ENCODE data around the gene GPR50. TPM values are rescaled to one million over a fixed set of nuclear protein-coding genes. Genes with fewer than 3 reads are reported as not detected.

Gene GPR50
- under 1 TPM in 1 of 3 donors, not detected in 2; 0.06 TPM for polyA plus RNA-seq (ENCODE audit: insufficient read length in 3 of 3)

GRCh38 chrX:151176231-151176750 is at the start of gene GPR50:
TSS of gene GPR50 (plus strand) at chrX:151176584. CDS start at chrX:151176722, 138 bp downstream.
- no peak for DNase-seq (ENCODE audit: low read depth in 3 of 3, low spot score in 2 of 3)

DNA sequence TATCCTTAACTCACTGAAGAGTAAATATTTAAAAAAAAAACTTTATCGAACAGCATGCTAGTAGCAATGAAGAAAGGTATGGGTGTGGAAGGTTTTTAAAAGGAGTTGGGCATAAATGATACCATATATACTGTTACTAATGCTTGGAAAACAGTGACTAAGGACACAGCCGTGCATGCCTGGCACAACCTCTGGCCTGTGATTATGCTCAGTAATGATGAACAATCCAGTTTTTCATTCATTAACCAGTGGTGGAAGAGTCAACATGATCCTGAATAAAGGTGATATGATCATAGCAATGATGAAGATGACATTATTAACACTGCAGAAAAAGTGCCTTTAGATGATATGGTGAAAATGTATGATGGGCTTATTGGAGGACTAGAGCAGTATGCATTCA is 43.9 kb upstream of the GPR50 start:
- no peak for DNase-seq (ENCODE audit: low read depth in 3 of 3, low spot score in 2 of 3)

- peak in 1 of 3 donors; percentile 21 for DNase-seq (ENCODE audit: low read depth in 3 of 3, low spot score in 2 of 3)
Observed at GRCh38 chrX:151151665-151152267, 24.6 kb upstream of the GPR50 start.

DNA sequence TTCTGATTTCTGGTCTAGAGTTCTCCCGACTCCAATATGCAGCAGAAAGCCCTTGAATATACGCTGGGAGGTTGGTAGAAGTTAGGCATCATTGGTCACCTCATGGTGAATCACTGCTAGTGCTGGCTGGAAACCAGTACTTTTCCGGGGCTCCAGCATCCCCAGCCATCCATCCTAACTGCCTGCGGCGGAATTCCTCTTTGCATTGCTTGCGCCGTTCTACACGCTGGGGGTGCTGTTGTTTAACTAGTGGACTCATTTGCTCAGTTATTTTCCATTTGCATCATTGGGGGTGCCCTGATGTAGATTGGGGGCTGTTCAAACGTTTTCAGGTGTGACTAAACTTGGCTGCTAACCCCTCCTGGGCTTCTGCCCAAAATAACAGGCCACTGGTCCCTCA is 23.3 kb upstream of the GPR50 start:
- DNase-seq (ENCODE audit: low read depth in 3 of 3, low spot score in 2 of 3), result no peak

DNA sequence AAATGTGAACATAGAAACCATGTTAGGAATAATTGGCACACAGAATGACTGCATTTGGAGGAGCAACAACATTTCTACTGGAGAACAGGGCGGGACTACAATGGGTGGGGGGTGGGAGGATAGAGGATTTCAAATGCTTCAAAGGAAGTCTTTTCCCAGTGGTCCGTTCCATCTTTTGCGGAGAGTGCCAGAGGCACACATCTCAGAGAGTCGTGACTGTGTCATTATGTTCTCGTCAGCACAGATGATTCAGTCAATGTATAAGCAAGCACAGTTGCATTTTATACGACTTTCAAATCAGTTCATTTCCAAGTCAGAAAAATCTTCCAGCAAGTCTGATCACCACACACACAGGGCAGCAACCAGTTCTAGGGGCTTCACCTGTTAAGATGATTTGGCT is 22.7 kb upstream of the GPR50 start:
- DNase-seq (ENCODE audit: low read depth in 3 of 3, low spot score in 2 of 3), result no peak

DNA sequence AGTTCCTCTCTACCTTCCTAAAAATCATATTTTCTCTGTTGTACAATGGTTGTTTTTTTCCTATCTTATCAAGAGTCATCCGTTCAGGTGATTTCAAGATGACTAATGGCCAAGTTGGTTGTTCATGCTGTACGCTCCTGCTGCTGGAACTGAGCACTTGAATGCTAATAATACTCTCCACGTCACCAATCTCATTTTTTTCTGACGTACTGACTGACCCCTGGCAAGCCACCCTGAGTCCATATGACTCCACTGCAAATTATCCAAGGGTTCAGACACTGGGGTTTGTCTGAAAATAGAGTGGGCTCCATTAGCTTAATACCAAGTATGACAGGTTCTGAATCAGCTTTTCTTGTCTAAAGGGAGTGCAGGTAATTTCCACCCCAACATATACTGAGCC is 21.1 kb upstream of the GPR50 start:
- DNase-seq (ENCODE audit: low read depth in 3 of 3, low spot score in 2 of 3), result no peak

DNA sequence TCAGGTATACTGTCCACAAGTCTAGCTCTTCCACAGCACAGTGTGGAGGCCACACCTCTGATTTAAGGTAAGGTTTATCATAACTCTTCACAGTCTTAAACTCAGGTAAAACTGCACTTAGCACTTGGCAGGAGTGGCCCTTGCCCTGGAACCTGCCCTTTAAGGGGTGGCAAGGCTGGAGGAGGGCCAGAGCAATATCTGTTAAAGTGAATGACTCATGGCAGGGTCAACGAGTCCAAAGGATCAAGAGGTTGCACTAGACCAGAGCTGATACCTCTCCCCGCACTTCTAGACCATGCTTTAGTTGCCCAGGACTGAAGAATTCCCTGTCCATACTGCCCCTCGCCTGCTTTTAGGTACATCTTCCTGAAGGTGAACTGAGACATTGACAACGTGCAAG is 14.7 kb upstream of the GPR50 start:
- DNase-seq (ENCODE audit: low read depth in 3 of 3, low spot score in 2 of 3), result no peak

DNA sequence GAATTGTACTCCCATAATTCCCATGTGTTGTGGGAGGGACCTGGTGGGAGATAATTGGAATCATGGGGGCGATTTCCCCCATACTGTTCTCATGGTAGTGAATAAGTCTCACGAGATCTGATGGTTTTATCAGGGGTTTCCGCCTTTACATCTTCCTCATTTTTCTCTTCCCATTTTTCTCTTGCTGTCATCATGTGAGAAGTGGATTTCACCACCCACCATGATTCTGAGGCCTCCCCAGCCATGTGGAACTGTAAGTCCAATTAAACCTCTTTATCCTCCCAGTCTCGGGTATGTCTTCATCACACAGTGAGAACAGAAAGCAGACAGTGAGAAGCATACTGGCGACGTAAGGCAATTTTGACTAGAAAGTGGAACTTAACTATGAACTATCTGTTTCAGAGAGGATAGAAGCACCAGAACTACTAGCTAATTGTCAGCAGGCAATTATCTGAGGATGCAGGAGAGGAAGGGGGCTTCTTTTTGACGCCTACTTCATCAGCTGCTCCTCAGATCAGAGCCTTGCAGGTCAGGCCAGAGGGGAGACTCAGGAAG is 8.5 kb upstream of the GPR50 start:
- no peak for DNase-seq (ENCODE audit: low read depth in 3 of 3, low spot score in 2 of 3)

GRCh38 chrX:151169783-151170182 is 6.6 kb upstream of the GPR50 start:
- no peak for DNase-seq (ENCODE audit: low read depth in 3 of 3, low spot score in 2 of 3)

DNA sequence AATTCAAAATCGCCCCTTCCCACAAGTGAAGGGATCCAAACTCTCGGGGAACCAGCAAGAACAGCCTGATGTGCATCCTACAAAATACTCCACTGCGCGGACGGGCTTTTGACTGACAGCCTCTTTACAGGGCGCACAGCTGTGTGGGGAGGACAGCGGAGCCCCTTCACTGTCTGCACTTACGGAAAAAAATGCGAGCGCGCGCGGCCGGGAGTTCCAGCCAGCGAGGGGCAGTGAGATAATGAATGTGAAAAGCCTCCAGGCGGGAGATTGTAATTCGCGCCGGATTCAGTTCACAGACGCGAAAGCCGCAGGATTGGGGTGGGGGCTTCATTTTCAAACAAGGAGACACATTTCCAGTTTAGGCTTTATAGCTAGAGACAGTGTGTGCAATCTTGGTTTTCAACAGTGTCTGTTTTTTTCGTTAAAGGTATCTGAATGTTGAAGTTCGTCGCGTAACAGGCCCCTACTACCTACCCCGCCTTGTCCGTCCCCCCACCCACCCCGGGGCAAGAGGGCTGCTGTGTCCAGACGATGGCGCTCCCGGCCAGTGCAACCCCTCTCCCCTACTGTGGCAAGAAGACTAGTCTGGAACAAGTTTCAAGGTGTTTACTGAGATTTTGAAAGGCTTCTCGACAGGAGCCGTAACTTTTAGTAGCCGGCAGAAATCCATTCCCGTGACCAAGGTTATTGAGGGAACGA is 1.7 kb upstream of the GPR50 start:
- DNase-seq (ENCODE audit: low read depth in 3 of 3, low spot score in 2 of 3), result no peak

DNA sequence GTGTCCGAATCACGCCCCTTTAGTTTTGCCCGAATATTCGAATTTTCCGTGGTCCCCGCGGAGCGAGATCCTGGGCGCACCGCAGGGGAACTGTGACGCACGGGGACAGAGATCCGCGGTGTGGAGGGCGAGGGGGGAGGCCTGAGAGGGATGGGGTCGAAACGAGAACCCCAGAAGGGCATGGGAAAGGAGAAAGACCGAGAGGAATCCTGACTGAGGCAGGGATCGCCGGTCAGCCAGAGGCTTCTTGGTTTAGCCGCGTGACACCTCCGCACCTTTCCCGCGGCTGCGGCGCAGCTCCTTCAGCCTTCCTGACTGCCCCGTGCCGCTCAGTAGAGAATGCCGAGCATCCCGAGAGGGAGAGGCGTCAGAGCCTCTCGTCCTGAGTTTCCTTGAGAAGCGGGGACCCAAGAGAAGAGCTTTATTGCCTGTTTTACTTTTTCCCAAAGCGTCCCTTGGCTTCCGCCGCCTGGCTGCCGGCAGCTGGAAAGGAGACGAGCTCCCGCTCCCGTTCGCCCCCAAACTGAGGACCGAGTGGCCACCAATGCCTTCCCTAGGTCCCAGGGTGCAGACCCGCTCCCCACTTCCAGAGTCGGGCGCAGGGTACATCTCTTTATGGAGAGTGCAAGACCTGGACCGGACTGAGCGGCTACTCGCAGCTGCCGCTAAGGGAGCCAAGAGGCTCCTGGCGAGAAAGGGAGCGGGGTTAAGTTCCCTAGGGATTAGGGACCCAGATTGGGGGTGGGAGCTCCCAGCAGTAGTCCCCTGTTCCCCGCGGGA is 911 bp upstream of the GPR50 start:
- DNase-seq (ENCODE audit: low read depth in 3 of 3, low spot score in 2 of 3), result no peak

- no peak for DNase-seq (ENCODE audit: low read depth in 3 of 3, low spot score in 2 of 3)
Observed at GRCh38 chrX:151177141-151178027, 1.0 kb downstream of the GPR50 start.

DNA sequence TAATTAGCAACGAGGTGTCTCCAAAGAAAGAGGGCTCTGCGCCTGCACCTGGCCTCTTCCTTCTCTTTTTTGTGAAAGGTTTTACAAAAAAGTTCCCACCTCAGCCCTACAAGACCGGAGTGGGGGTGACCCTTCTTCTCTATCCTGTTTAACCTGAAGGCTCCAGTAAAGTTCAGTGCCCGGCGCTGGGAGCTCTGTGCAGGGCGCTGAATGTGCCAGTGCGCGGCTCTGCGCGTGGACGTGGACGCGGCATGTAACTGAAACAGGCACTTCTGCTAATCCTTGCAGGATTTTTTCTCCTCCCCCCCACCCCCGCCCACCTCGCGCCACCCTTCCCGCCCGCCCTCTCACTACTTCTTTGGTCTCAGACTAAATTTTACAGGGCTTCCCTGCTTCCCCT is 2.4 kb downstream of the GPR50 start:
- DNase-seq (ENCODE audit: low read depth in 3 of 3, low spot score in 2 of 3), result no peak

DNA sequence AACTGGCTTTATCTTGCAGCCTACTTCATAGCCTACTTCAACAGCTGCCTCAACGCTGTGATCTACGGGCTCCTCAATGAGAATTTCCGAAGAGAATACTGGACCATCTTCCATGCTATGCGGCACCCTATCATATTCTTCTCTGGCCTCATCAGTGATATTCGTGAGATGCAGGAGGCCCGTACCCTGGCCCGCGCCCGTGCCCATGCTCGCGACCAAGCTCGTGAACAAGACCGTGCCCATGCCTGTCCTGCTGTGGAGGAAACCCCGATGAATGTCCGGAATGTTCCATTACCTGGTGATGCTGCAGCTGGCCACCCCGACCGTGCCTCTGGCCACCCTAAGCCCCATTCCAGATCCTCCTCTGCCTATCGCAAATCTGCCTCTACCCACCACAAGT is 4.0 kb downstream of the GPR50 start:
- no peak for DNase-seq (ENCODE audit: low read depth in 3 of 3, low spot score in 2 of 3)

DNA sequence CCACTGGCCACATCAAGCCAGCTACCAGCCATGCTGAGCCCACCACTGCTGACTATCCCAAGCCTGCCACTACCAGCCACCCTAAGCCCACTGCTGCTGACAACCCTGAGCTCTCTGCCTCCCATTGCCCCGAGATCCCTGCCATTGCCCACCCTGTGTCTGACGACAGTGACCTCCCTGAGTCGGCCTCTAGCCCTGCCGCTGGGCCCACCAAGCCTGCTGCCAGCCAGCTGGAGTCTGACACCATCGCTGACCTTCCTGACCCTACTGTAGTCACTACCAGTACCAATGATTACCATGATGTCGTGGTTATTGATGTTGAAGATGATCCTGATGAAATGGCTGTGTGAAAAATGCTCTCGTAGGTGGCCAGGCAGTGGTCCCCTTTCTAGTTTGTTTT is 4.7 kb downstream of the GPR50 start:
- no peak for DNase-seq (ENCODE audit: low read depth in 3 of 3, low spot score in 2 of 3)

DNA sequence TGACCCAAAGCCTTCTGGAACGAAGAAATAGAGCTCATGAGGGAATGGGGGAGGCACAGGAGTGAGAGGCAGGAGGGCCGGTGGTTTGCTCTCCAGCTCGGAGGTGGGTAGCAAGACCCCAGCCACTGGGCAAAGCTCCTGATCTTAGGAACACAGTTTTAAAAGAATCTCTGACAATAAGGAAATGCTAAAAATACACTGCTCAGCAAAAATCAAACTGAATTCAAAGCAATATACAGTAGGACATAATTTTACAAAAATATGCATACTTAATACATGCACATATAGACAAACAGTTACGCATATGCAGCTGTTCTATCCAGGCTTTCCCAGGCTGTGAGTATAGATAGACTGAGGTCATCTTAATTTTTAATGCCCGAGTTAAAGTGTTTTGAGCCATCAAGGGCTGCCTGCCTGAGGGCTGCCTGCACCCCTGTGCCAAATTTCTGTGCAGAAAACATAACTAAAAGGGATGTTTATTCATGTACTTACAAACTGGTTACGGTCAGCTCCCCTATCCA is 6.9 kb downstream of the GPR50 start:
- no peak for DNase-seq (ENCODE audit: low read depth in 3 of 3, low spot score in 2 of 3)

- no peak for DNase-seq (ENCODE audit: low read depth in 3 of 3, low spot score in 2 of 3)
Observed at GRCh38 chrX:151183912-151184565, 7.7 kb downstream of the GPR50 start.

DNA sequence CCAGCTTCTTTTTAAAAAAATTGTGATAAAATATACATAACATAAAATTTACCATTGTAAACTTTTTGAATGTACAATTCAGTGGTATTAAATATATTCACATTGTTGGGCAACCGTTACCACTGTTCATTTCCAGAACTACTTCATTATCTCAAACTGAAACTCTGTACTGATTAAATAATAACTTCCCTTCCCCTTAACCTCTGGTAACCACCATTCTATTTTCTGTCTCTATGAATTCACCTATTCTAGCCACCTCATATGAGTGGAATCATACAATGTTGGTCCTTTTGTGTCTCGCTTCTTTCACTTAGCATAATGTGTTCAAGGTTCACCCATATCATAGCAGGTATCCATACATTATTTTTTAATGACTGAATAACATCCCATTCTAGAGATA is 8.3 kb downstream of the GPR50 start:
- no peak for DNase-seq (ENCODE audit: low read depth in 3 of 3, low spot score in 2 of 3)

DNA sequence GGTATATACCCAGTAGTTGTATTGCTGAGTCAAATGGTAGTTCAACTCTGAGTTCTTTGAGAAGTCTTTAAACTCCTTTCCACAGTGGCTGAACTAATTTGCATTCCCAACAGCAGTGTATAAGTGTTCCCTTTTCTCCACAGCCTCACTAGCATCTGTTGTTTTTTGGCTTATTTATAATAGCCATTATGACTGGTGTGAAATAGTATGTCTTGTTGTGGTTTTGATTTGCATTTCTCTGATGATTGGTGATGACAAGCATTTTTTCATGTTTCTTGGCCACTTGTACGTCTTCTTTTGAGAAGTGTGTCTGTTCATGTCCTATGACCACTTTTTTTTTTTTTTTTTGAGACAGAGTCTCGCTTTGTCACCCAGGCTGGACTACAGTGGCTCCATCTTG is 30.5 kb downstream of the GPR50 start:
- no peak for DNase-seq (ENCODE audit: low read depth in 3 of 3, low spot score in 2 of 3)

- DNase-seq (ENCODE audit: low read depth in 3 of 3, low spot score in 2 of 3), result no peak
Observed at GRCh38 chrX:151225843-151226242, 49.5 kb downstream of the GPR50 start.

All from right renal cortex interstitium (tissue), 3 donors.